Ovary (tissue), 9 donors: ENCODE data around the gene PLXNB1. TPM values are rescaled to one million over a fixed set of nuclear protein-coding genes. Genes with fewer than 3 reads are reported as not detected.

Experiments used
- DNase-seq, 5 donors: peaks; one replicate each; pipeline ENCODE4 v3.0.0-alpha.2; 2019 to 2020
- H3K27ac ChIP-seq, 2 donors: fragments of 200-600 bp; one replicate each; pipeline versions ENCODE4 v1.5.1 to v1.8.0; 2019 to 2022
- H3K27me3 ChIP-seq: fragments of 200-600 bp; one replicate; pipeline ENCODE4 v1.8.0; 2022
- H3K36me3 ChIP-seq: fragments of 200-600 bp; sonication (generic); one replicate; pipeline ENCODE4 v1.5.1; 2019
- H3K4me1 ChIP-seq: one replicate; pipeline ENCODE4 v1.8.1; 2013; ENCODE audit warnings: mild to moderate bottlenecking, moderate library complexity; ENCODE audit not compliant: insufficient read depth
- H3K4me3 ChIP-seq: fragments of 200-600 bp; sonication (generic); one replicate; pipeline ENCODE4 v1.5.1; 2017
- H3K9me3 ChIP-seq, 2 donors: fragments of 200-600 bp in 1 of 2; sonication (generic) in 1 of 2; one replicate each; pipeline versions ENCODE4 v1.5.1 to v1.8.1; 2013 to 2019; ENCODE audit warnings: mild to moderate bottlenecking in 1 of 2, moderate library complexity in 1 of 2
- CTCF ChIP-seq, 3 donors: fragments of 450-650 bp in 2 of 3; fragments of 200-600 bp in 1 of 3; IDR thresholded peaks; one replicate each; pipeline versions ENCODE4 v1.5.1 to v1.8.0; 2016 to 2022; ENCODE audit warnings: antibody characterized with exemption in 3 of 3, mild to moderate bottlenecking in 1 of 3
- EP300 ChIP-seq: sonication (generic); formaldehyde crosslinking; IDR thresholded peaks from one replicate; pipeline ENCODE4 v1.6.1; 2017; ENCODE audit warnings: antibody characterized with exemption
- POLR2A ChIP-seq: fragments of 450-650 bp; IDR thresholded peaks from one replicate; pipeline ENCODE4 v1.6.1; 2017; ENCODE audit warnings: antibody characterized with exemption, mild to moderate bottlenecking, moderate library complexity
- WGBS, 3 donors: extraction: QIAGEN DNeasy Blood & Tissue Kit in 1 of 3; methylation state at CpG; one replicate each; pipeline versions ENCODE4 v1.1.5 to v1.1.7; 2013 to 2017; 5-methylcytosine and 5-hydroxymethylcytosine counted together
- intact Hi-C, 4 donors: fragments of 100-400 bp; cut with DNase I; formaldehyde crosslinking; loops; one replicate each; pipeline versions ENCODE4 v1.11.0 to v1.15.1; 2022 to 2023
- polyA plus RNA-seq, 2 donors: library from polyadenylated mRNA; stranded (reverse); fragments of 200-250 nt in 1 of 2; fragments of 350-450 nt in 1 of 2; fragmentation: Illumina TruSeq in 1 of 2; extraction: RNeasy Lipid Tissue Mini Kit (QIAGEN cat#74804) in 1 of 2; gene quantifications; one replicate each; pipeline ENCODE4 v1.2.3, GENCODE V29; 2013 to 2014
- total RNA-seq, 7 donors: library from RNA; depleted of rRNA in 2 of 7; stranded (reverse); fragments of >200 nt in 2 of 7; fragmentation: NEBNext Ultra II Directional in 3 of 7; extraction: Animal tissue kit (Norgen Biotek cat#: 25700) in 3 of 7; gene quantifications; one replicate each; pipeline versions ENCODE4 v1.1.0 to v1.2.4, GENCODE V29; 2016 to 2023
- donor health status: DM: no; HTN: no; CAD: no; lungs with moderate emphysema.
- donor health status: DM: no; HTN: no; CAD: no.
- donor health status: Bipolar disorder and iron deficiency.
- donor health status: DM: yes; HTN: yes; CAD: no.
- donor health status: DM: no; HTN: no; CAD: no.
- donor health status: DM: yes; HTN: yes; CAD: no.

The PLXNB1 gene
- total and polyA plus RNA-seq, 9 donors: 11.2 to 166 (median 83.7) TPM

GRCh38 chr3:48436477-48436787, 6.5 kb upstream of the PLXNB1 start:
- TF ChIP-seq POLR2A (no peak), EP300 (no peak), CTCF (IDR thresholded peaks at IDR 0.05) (no peak)
- peaks cover 14% of the 10 kb centered on the region for H3K4me1 ChIP-seq
- peak in 3 of 5 donors; percentile 26 to 38 (median 27) for DNase-seq
- H3K27me3 ChIP-seq: no peaks in the 10 kb centered on the region
- no peaks in the 10 kb centered on the region for H3K36me3 ChIP-seq
- no peak overlapping the region for H3K4me3 ChIP-seq
- no peak overlapping the region for H3K27ac ChIP-seq
- no peaks in the 10 kb centered on the region for H3K9me3 ChIP-seq
- intact Hi-C loops: loop anchor here (2.0 to 10.0 kb wide), 6 partner anchors 34 to 242 kb away; no protein-coding TSS in a partner anchor
- WGBS, 3 donors: 0 to 23% (median 0%) methylated on average over 1 of the region's 1 CpG

GRCh38 chr3:48435774-48436476, 6.0 kb upstream of the PLXNB1 start:
- intact Hi-C loops: loop anchor here (2.0 to 10.0 kb wide), 7 partner anchors 33 to 241 kb away; no protein-coding TSS in a partner anchor
- no peak overlapping the region for H3K4me3 ChIP-seq
- no peaks in the 10 kb centered on the region for H3K36me3 ChIP-seq
- peaks cover 14% of the 10 kb centered on the region for H3K4me1 ChIP-seq
- H3K27ac ChIP-seq: peak overlapping the region in 1 of 2 donors; percentile 32
- peak; percentile 83 to 91 (median 87) for DNase-seq
- TF ChIP-seq CTCF (IDR thresholded peaks at IDR 0.05) (peak; percentile 97 to 99 (median 99)), POLR2A (peak; percentile 21), EP300 (no peak)
- no peaks in the 10 kb centered on the region for H3K27me3 ChIP-seq
- WGBS, 3 donors: 37 to 39% (median 39%) methylated on average over 7 of the region's 7 CpGs
- H3K9me3 ChIP-seq: no peaks in the 10 kb centered on the region

GRCh38 chr3:48435223-48435595, 5.3 kb upstream of the PLXNB1 start:
- H3K27me3 ChIP-seq: no peaks in the 10 kb centered on the region
- H3K4me1 ChIP-seq: peaks cover 18% of the 10 kb centered on the region
- no peaks in the 10 kb centered on the region for H3K9me3 ChIP-seq
- no peak overlapping the region for H3K4me3 ChIP-seq
- no peaks in the 10 kb centered on the region for H3K36me3 ChIP-seq
- 79 to 87% (median 86%) methylated on average over 4 of the region's 4 CpGs for WGBS, 3 donors
- DNase-seq: peak in 2 of 5 donors; percentile 16 to 29
- no peak for TF ChIP-seq POLR2A
- no peak for TF ChIP-seq EP300
- no peak for TF ChIP-seq CTCF (IDR thresholded peaks at IDR 0.05)
- H3K27ac ChIP-seq: peak overlapping the region in 1 of 2 donors; percentile 32
- intact Hi-C loops: loop anchor here in 3 of 4 donors (2.0 to 10.0 kb wide), 7 partner anchors 32 to 240 kb away; no protein-coding TSS in a partner anchor

GRCh38 chr3:48434591-48435222, 4.8 kb upstream of the PLXNB1 start:
- H3K36me3 ChIP-seq: no peaks in the 10 kb centered on the region
- no peaks in the 10 kb centered on the region for H3K27me3 ChIP-seq
- H3K4me3 ChIP-seq: no peak overlapping the region
- no peaks in the 10 kb centered on the region for H3K9me3 ChIP-seq
- DNase-seq: peak in 4 of 5 donors; percentile 13 to 53 (median 35)
- 66 to 69% (median 69%) methylated on average over 15 of the region's 15 CpGs for WGBS, 3 donors
- TF ChIP-seq POLR2A: no peak
- no peak for TF ChIP-seq CTCF (IDR thresholded peaks at IDR 0.05)
- no peak for TF ChIP-seq EP300
- intact Hi-C loops: loop anchor here in 3 of 4 donors (2.0 to 10.0 kb wide), 7 partner anchors 32 to 240 kb away; no protein-coding TSS in a partner anchor
- H3K4me1 ChIP-seq: peaks cover 20% of the 10 kb centered on the region
- peak overlapping the region in 1 of 2 donors; percentile 43 for H3K27ac ChIP-seq
